Cardiac muscle cell (in vitro differentiated cells and primary cell): ENCODE measurements around the gene LRRN1. TPM values are rescaled to one million over a fixed set of nuclear protein-coding genes. Genes with fewer than 3 reads are reported as not detected.

Experiments used
- DNase-seq, 2 donors: peaks; one replicate each; pipeline versions ENCODE4 v3.0.0 to v3.0.0-alpha.2; 2010 to 2017; ENCODE audit warnings: low read depth in 1 of 2, low spot score in 1 of 2
- H3K27ac ChIP-seq: fragments of 200-600 bp; sonication (generic); 2 replicates; pipeline ENCODE4 v1.5.1; 2016
- H3K27me3 ChIP-seq: fragments of 200-600 bp; sonication (generic); 2 replicates; pipeline ENCODE4 v1.6.0; 2016; ENCODE audit warnings: control low read depth
- H3K36me3 ChIP-seq: fragments of 200-600 bp; sonication (generic); 2 replicates; pipeline ENCODE4 v1.5.1; 2016; ENCODE audit warnings: control low read depth
- H3K4me1 ChIP-seq: fragments of 200-600 bp; sonication (generic); 2 replicates; pipeline ENCODE4 v1.8.1; 2017; ENCODE audit warnings: low read depth, mild to moderate bottlenecking, mixed run types
- H3K4me3 ChIP-seq: fragments of 200-600 bp; sonication (generic); 2 replicates; pipeline ENCODE4 v1.5.1; 2016; ENCODE audit warnings: mild to moderate bottlenecking
- H3K9me3 ChIP-seq: fragments of 200-600 bp; sonication (generic); 2 replicates; pipeline ENCODE4 v1.5.1; 2017; ENCODE audit warnings: low read depth, mild to moderate bottlenecking, control low read depth
- polyA plus RNA-seq: library from polyadenylated mRNA; unstranded; fragments of >200 nt; fragmentation: Nextera tagmentation; extraction: Ambion mirVana; gene quantifications from 2 replicates; pipeline ENCODE4 v1.2.1, GENCODE V29; 2016
- total RNA-seq: library from RNA; depleted of rRNA; stranded (reverse); fragments of >200 nt; gene quantifications from 2 replicates; pipeline ENCODE4 v1.2.3, GENCODE V29; 2016
- TF ChIP-seq, protein P1 (sequence below): IDR thresholded peaks from 2 replicates; pipeline ENCODE4 v1.5.1; 2012; ENCODE audit warnings: low read depth, mild to moderate bottlenecking, low read length

LRRN1 gene
- total and polyA plus RNA-seq, 2 experiments from 2014 or later: 2.0 to 3.0 TPM

- H3K4me3 ChIP-seq: no peak overlapping the region
- no peak overlapping the region for H3K27ac ChIP-seq
- H3K4me1 ChIP-seq: no peaks in the 10 kb centered on the region
- H3K36me3 ChIP-seq: no peaks in the 10 kb centered on the region
- no peaks in the 10 kb centered on the region for H3K9me3 ChIP-seq
- H3K27me3 ChIP-seq: peaks cover 74% of the 10 kb centered on the region
- DNase-seq: no peak
- TF ChIP-seq, protein P1, sequence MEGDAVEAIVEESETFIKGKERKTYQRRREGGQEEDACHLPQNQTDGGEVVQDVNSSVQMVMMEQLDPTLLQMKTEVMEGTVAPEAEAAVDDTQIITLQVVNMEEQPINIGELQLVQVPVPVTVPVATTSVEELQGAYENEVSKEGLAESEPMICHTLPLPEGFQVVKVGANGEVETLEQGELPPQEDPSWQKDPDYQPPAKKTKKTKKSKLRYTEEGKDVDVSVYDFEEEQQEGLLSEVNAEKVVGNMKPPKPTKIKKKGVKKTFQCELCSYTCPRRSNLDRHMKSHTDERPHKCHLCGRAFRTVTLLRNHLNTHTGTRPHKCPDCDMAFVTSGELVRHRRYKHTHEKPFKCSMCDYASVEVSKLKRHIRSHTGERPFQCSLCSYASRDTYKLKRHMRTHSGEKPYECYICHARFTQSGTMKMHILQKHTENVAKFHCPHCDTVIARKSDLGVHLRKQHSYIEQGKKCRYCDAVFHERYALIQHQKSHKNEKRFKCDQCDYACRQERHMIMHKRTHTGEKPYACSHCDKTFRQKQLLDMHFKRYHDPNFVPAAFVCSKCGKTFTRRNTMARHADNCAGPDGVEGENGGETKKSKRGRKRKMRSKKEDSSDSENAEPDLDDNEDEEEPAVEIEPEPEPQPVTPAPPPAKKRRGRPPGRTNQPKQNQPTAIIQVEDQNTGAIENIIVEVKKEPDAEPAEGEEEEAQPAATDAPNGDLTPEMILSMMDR: no peak
These were observed 16.8 kb upstream of the LRRN1 start for GRCh38 chr3:3782457-3782856.

- Histone ChIP-seq H3K27me3 (peaks cover 74% of the 10 kb centered on the region), H3K4me3 (no peak overlapping the region), H3K9me3 (no peaks in the 10 kb centered on the region), H3K36me3 (no peaks in the 10 kb centered on the region), H3K4me1 (no peaks in the 10 kb centered on the region), H3K27ac (no peak overlapping the region)
- TF ChIP-seq, protein P1: no peak
- DNase-seq: no peak
These were observed 16.0 kb upstream of the LRRN1 start for GRCh38 chr3:3783210-3783609.

DNA sequence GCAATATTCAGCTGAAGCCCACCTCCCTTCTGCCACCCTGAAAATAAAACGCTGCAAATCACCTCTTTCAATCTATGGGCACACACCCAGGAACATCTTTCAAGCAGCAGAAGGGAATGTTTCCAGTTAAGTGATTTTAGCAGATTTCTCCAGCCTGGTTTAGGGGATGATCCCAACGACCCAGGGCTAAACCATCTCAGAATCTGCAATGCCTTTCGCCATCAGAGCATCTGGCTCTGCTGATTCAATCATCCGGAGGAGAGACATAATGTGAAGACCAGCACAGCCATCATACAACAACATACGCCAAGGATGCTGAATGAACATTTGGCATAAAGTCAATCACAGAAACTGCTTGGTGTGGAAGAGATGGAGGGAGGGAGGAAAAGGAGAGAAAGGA lies 15.5 kb upstream of the LRRN1 start:
- H3K4me3 ChIP-seq: no peak overlapping the region
- TF ChIP-seq, protein P1: no peak
- peaks cover 74% of the 10 kb centered on the region for H3K27me3 ChIP-seq
- H3K9me3 ChIP-seq: no peaks in the 10 kb centered on the region
- no peaks in the 10 kb centered on the region for H3K4me1 ChIP-seq
- no peak overlapping the region for H3K27ac ChIP-seq
- no peaks in the 10 kb centered on the region for H3K36me3 ChIP-seq
- no peak for DNase-seq

GRCh38 chr3:3792391-3792790 lies 6.8 kb upstream of the LRRN1 start:
- H3K27me3 ChIP-seq: peaks cover 41% of the 10 kb centered on the region
- H3K36me3 ChIP-seq: no peaks in the 10 kb centered on the region
- H3K4me1 ChIP-seq: no peaks in the 10 kb centered on the region
- no peak overlapping the region for H3K4me3 ChIP-seq
- no peak for DNase-seq
- H3K9me3 ChIP-seq: no peaks in the 10 kb centered on the region
- TF ChIP-seq, protein P1: no peak
- H3K27ac ChIP-seq: no peak overlapping the region

- peak overlapping the region; percentile 49 for H3K4me3 ChIP-seq
- no peak overlapping the region for H3K27ac ChIP-seq
- no peaks in the 10 kb centered on the region for H3K36me3 ChIP-seq
- DNase-seq: peak in 1 of 2 donors; percentile 42
- H3K27me3 ChIP-seq: peaks cover 64% of the 10 kb centered on the region
- H3K9me3 ChIP-seq: no peaks in the 10 kb centered on the region
- TF ChIP-seq, protein P1: no peak
- H3K4me1 ChIP-seq: peaks cover 3% of the 10 kb centered on the region
These were observed 559 bp upstream of the LRRN1 start for GRCh38 chr3:3798631-3799113.

GRCh38 chr3:3800080-3800455 lies 837 bp downstream of the LRRN1 start:
- Histone ChIP-seq H3K9me3 (no peaks in the 10 kb centered on the region), H3K4me3 (peak overlapping the region; percentile 49), H3K36me3 (no peaks in the 10 kb centered on the region), H3K27me3 (peaks cover 64% of the 10 kb centered on the region), H3K27ac (no peak overlapping the region), H3K4me1 (peaks cover 3% of the 10 kb centered on the region)
- peak in 1 of 2 donors; percentile 32 for DNase-seq
- TF ChIP-seq, protein P1: no peak
